GM11168 (cell line): ENCODE measurements around the gene DAZL.

Source experiments
- in situ Hi-C: fragments of 300-500 bp; cut with MboI; formaldehyde crosslinking; loops from one replicate; pipeline ENCODE4 v1.12.0; 2022; ENCODE audit warnings: low sequenced_read_pairs; ENCODE audit not compliant: unreplicated experiment

DAZL gene

DNA sequence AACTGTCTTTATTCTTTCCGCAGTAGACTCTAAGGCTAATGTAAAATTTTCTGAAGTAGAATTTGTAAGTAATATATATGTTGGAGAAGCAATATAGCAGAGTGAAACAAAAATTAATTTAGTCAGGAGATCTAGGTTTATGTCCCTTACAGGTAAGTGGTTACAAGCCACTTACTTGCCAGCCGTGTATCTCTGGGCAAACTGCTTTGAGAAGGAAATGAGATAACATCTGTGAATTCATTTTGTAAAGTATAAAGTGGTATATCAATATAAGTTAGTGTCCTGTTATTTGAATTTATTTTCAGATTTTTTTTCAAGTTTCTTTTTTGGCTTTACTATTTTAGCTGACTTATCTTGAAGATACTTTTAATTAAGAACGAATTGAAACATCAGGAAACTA, 5.5 kb downstream of the DAZL start:
- in situ Hi-C loops: loop anchor here (25.0 kb wide), 3 partner anchors 213 to 813 kb away; no protein-coding TSS in a partner anchor

DNA sequence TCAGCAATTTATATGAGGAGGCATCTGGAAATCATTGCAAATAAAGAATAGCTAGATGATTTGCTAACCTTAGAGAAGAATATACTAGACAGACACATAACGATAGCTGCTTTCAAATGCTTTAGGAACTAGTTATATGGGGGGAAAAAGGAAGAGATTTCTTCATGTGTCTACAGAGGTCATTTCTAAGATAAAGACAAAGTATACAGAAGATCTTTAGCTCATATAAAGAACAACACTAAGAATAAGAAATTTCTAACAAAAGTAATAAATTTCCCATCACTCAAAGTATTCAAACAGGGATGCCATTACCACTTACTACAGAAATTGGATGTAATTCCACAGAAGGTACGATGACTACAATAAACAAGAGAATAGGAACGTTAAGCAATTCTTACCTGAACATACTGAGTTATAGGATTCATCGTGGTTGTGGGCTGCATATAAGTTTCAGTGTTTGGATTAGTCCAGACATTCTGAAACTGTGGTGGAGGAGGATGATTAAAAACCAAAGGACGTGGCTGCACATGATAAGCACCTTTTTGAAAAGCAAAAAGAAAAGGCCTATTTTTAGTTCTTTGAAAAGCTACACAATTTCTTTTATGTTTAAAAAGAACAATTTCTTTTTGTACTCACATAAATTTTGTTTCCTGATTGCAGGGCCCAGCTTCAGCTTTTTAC, 8.7 kb downstream of the DAZL start:
- in situ Hi-C loops: loop anchor here (25.0 kb wide), 1 partner anchor 816 kb away; no protein-coding TSS in a partner anchor

DNA sequence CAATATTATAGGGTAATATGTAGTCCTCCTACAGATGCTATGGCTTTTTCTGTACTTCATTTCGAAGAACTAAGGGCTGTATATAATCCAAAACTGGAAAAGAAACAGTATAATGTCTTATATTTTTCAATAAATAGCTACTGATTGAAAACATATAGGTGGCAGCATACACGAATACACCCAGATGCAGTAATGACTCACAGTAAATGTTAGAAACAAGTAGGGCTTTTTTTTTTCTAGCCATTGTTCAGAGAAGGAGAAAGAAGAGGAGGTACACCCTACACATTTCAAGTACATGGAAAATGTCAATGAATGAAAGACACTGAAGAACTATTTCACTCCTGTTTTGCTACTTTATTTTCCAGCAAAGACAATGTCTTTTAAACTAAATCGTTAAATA, 9.4 kb downstream of the DAZL start:
- in situ Hi-C loops: loop anchor here (25.0 kb wide), 1 partner anchor 817 kb away; no protein-coding TSS in a partner anchor

DNA sequence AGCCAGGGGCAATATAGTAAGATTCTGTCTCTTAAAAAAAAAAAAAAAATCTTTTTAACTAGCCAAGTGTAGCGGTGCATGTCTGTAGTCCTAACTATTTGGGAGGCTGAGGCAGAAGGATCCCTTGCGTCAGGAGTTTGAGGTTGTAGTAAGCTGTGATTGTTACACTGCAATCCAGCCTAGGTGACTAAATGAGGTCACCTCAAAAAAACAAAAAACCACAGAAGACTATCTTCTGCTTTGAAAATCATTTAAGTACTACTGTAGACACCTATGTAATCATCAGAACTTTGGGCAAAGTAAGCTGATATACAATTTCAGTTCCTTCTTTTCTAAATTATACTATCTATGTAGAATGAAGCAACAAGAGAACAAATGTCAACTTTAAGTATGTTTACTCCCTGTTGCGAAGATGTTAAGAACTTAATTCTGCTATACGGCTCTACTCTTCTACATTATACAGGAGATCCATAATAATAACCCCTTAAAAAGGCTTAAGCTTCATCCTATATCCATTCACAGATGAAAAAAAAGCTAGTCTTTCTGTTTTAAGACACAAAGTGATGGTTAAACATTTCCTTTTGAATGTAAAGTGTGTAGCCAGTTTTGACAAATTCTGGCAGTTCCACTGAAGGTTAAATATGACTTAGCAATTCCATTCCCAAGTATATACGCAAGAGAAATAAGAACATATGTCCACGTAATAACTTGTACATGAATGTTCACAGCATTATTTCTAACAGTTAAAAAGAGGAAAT, 15.2 kb downstream of the DAZL start:
- in situ Hi-C loops: loop anchor here (25.0 kb wide), 1 partner anchor 822 kb away; no protein-coding TSS in a partner anchor

DNA sequence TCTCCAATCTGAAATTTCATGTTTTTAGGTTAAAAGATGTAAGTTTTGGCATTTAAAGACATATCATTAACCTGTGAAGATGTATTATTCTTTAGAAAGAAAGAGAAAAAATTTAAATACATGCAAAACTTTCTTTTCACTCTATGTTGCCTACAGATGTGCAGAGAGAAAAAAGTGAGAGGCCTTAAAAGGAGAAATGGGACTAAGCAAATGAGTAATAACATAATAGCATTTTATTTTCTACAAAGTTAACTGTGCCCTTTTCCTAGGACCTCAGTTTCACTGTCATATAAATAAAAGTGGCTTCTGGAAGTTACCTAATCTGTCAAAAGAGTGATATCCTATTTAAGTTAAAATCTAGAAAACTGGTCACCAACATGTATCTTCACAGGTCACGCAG, 16.1 kb downstream of the DAZL start:
- in situ Hi-C loops: loop anchor here (25.0 kb wide), 1 partner anchor 823 kb away; no protein-coding TSS in a partner anchor

DNA sequence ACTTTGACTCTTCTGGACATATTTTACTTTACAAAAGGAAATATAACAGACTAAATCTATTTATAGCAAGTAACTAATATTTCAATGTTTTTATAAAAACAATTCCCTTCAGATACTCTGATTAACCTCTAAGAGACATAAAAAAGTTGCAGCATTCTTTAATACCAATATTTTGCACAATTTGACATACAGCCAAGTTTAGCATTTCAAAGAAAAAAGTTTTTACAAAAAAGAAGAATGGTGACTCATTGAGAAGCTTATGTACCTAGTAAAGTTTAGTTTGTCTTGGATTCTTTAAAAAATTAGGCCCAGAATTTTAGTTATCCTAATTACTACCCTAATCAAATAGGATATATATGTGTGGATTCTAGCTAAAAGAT, 17.6 kb downstream of the DAZL start:
- in situ Hi-C loops: loop anchor here (25.0 kb wide), 1 partner anchor 825 kb away; no protein-coding TSS in a partner anchor

DNA sequence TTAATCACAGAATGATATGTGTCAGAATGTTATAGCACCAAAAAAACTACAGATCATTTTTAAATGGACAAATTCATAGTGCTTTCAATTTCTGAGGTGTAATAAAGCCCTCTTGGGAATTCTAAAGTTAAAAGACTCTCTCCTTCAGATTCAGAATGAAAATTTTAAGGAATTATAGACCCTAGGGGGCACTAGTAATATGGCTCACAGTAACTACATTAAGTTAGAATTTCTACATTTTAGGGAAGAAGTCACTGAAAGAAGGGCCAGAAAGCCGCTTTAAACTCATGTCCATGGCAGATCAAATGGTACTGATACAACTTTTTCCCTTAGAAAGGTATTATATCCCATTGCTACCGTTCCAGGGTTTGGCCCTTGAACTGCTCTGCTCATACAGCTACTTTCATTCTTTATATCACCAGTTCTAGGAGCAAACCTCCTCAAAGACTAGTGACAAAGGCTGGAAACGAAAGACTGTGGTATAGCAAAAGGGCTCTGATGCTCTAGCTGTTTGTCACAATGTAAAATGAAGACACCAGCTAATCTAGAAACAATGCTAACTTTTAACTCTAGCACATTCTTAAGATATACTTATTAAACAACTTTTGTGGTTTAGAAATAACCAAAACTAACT, 18.1 kb downstream of the DAZL start:
- in situ Hi-C loops: loop anchor here (25.0 kb wide), 1 partner anchor 825 kb away; no protein-coding TSS in a partner anchor

DNA sequence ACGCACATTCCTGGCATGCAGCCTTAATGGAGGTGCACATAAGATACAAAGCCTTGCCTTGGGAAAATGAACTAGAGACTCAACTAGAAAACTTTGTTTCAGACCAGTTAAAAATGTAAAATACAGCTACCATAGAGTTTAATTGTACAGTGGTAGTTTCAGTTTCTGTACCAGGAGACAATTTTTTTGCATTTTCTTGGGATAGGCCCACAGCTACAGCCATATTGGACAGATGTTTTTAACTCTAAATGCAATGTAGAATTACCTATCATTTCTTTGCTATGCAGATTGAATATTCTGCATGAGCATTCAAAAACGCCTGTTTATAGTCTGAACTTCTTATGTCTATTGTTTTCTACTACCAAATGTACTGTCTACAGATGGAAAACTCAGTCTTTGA, 20.3 kb downstream of the DAZL start:
- in situ Hi-C loops: loop anchor here (25.0 kb wide), 1 partner anchor 827 kb away; no protein-coding TSS in a partner anchor

DNA sequence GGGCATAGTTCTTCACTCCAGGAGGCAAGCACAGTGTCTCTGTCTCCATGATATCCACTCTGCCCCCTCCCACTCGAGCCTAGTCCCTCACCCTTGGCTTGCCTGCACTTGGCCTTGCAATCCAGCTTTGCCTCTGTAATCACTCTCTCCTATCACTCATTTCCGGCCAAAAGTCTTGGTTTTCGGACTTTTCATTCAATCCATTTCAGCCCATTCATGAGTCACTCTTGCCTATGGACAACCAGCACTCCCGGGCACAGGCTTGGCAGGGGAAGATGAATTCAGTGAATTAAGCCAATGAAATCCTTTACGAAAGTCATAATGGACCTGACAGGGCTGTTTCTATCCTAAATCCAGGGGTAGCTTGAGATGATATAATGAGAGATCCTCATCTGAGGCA, 21.7 kb downstream of the DAZL start:
- in situ Hi-C loops: loop anchor here (25.0 kb wide), 1 partner anchor 829 kb away; no protein-coding TSS in a partner anchor

DNA sequence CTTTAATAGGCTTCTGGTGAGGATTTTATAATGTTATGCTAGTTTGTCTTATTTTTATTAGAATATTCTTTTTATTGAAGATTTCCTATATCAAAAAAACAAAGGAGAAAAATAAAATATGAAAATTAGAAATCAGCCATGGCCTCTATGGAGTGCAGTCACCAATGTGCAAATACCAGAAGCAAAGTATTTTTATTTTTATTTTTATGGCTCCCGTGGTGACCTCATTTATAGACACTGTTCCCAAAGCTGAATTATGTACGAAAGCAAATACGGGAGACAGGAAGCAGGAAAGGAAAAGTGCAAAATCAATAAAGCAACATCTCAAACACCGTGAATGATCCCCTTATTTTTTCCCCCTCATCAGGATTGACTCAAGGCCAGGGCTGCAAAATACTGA, 35.1 kb downstream of the DAZL start:
- in situ Hi-C loops: no loop called here

DNA sequence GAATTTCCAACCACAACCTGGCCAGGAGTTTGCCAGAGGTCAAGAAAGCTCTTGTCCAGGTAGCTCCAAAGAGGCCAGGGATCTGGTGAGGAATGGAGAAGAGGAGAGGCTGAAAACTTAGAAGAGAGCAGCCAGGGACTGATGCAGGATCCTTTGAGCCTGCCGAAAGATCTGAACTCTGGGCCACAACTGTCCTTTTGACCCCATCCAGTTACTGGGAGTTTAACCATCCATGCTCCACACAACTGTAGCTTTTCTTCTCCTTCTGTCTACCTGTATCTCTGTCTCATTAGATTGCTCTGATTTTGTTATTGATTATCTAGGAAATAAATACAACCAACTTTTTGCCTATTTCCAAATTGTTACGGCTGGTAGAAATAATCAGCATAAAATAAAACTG, 36.7 kb downstream of the DAZL start:
- in situ Hi-C loops: no loop called here

DNA sequence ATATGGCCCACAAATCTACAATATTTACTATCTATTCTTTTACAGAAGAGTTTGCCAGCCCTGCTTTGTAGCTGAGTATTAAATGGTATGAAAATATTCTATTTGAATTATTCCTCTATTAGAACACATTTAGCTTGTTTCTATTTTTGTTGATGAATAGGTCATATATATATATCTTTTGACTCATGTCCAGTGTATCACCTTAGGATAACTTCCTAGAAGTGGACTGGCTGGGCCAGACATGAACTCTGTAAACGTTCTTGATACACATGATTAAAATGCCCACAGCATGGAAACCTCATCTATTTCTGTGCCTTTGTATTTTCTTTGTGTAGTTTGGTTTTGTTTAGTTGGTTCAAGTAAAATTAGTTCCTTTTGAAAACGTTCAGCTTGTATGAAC, 37.1 kb downstream of the DAZL start:
- in situ Hi-C loops: no loop called here

DNA sequence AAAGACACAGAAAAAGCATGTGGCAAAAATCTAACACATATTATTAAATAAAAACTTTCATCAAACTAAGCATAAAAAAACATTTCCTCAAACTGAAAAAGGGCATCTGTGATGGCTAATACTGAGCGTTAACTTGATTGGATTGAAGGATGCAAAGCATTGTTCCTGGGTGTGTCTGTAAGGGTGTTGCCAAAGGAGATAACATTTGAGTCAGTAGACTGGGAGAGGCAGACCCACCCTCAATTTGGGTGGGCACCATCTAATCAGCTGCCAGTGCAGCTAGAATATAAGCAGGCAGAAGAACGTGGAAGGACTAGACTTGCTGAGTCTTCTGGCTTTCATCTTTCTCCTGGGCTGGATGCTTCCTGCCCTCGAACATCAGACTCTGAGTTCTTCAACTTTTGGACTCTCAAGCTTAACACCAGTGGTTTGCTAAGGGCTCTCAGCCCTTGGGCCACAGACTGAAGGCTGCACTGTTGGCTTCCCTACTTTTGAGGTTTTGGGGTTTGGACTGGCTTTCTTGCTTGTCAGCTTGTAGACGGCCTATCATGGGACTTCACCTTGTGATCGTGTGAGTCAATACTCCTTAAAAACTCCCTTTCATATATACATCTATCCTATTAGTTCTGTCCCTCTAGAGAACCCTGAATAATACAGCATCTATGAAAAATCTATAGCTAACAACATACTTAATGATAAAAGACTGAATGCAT, 45.4 kb downstream of the DAZL start:
- in situ Hi-C loops: no loop called here

DNA sequence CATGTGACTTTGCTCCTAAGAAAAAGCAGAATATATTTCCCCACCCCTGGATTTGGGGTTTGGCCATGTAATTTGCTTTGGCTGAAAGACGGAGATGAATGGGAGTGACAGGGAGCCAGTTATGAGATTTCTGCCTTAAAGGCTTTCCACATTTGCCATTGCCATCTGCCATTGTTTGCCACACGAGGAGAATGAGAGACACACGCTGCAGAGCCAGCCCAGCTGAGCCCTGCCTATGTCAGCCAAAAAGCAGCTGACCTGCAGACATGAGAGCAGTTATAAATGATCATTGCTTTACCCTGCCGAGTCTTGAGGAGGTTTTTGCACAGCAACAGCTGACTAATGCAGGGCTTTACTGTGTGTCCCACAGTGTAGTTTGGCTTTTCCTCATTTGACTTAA, 51.1 kb downstream of the DAZL start:
- in situ Hi-C loops: loop anchor here (5.0 kb wide), 1 partner anchor 267 kb away; no protein-coding TSS in a partner anchor

DNA sequence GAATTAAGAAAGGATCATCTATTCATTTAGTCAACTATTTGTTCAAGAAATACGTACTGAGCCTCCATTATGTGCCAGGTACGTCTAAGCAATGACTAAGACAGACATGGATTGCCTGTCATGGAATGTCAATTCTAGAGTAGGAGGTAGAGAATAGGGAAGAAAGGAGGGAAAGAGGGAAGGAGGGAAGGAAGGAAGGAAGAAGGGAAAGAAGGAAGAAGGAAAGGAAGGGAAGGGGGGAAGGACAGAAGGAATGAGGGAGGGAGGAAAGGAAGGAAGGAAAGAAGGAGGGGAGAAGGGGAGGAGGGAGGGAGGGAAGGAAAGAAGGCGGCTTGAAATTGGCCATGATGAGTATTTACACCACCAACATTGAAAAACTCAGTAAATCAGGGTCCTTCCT, 52.5 kb downstream of the DAZL start:
- in situ Hi-C loops: loop anchor here (5.0 kb wide), 1 partner anchor 265 kb away; no protein-coding TSS in a partner anchor

DNA sequence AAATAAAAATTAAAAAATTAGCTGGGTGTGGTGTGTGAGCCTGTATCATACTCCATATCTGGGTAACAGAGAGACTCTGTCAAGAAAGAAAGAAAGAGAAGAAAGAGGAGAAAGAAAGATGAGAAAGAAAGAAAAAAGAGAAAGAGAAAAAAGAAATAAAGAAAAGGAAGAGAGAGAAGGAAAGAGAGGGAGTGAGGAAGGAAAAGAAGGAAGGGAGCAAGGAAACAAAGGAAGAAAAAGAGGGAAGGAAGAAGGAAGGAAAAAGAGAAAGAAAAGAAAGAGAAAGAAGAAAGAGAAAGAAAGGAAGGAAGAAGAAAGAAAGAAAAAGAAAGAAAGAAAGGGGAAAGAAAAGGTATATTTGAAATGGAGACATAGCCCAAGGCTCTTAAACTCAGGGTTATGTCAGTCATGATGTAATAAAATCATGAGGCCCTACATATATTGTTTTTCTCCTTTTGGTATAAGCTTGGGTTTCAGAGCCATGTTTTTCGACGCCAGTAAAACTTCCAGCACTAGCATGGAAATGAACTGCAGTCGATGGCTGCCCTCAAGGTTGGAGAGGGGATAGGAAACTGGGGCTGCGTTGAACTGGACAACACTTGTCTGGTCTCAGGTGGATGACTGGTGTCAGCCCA, 53.8 kb downstream of the DAZL start:
- in situ Hi-C loops: loop anchor here (5.0 kb wide), 1 partner anchor 264 kb away; no protein-coding TSS in a partner anchor

DNA sequence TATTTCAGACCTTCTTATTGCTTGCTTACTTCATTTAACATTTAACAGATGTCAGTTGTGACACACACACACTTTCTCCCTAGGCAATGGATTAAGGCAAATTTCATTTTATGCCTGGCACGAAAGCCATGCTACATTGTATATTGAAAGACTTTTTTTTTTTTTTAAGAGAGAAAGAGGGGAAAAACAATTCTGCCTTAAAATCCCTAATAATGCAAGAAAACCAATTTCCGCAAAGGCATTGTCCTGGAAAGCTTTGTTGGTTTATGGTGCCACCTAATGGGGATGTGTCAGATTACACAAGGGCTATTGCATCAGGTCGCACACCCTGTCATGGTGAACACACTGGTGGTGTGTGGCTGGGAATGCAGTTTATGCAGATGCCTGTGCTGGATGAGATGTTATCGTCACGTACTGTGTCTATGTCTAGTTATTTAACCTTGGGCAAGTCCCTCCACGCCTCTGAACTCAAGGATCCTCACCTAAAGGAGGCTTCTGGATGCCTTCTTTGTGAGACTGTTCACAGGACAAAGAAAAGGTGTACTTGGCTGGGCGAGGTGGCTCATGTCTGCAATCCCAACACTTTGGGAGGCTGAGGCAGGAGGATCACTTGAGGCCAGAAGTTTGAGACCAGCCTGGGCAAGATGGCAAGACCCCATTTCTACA, 54.4 kb downstream of the DAZL start:
- in situ Hi-C loops: loop anchor here (5.0 kb wide), 1 partner anchor 264 kb away; no protein-coding TSS in a partner anchor

DNA sequence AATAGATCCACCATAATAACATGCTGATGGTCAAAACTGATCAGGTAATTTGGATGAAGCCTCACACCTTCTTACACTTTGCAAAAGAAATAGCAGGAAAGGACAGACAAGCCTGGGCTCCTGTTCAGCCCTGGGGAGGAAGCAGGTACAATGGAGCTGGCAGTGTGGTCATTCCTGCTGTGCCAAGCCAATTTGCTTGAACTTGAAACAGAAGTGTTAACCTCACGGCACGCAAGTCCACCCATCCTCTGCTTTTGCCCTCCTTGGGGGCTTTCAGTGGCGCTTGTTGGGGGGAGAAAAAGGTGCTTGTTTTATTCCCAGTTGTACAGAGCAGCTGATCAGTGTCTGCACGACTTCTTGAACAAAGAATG, 54.9 kb downstream of the DAZL start:
- in situ Hi-C loops: loop anchor here (5.0 kb wide), 1 partner anchor 263 kb away; no protein-coding TSS in a partner anchor

DNA sequence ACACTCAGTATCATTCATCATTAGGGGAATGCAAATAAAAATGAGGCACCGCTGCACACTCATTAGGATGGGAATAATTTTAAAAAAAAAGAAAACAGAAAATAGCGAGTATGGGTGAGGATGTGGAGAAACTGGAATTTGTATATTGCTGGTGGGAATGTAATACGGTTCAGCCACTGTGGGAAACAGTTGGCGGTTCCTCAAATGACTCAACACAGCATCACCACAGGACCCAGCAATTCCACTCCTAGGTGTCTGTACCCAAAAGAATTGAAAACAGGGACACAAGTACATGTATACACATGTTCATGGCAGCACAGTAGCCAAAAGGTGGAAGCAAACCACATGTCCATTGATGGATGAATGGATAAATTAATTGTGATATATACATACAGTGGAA, 56.5 kb downstream of the DAZL start:
- in situ Hi-C loops: no loop called here
